ENCODE results near the gene FADD. TPM values are rescaled to one million over a fixed set of nuclear protein-coding genes. Genes with fewer than 3 reads are reported as not detected.

The FADD gene
- total and polyA plus RNA-seq, 3 donors from 2014 or later, result 16.8 to 20.6 (median 20.6) TPM

GRCh38 chr11:70170596-70171210, 32.4 kb upstream of the FADD start:
- Histone ChIP-seq H3K27me3 (no peaks in the 10 kb centered on the region), H3K4me3 (no peak overlapping the region), H3K9me3 (no peaks in the 10 kb centered on the region), H3K4me1 (no peaks in the 10 kb centered on the region), H3K27ac (no peak overlapping the region), H3K36me3 (ENCODE audit: low read depth, missing control alignments) (no peaks in the 10 kb centered on the region)
- intact Hi-C loops (cut with DNase I; ENCODE audit: low total_unique reads), result no loop called here
- no peak for DNase-seq
- 91 to 94% methylated on average over 21 to 22 of the region's 22 CpGs for WGBS, 2 donors
- TF ChIP-seq POLR2A (IDR thresholded peaks at IDR 0.05), result no peak
- TF ChIP-seq CTCF (IDR thresholded peaks at IDR 0.05), result no peak

DNA sequence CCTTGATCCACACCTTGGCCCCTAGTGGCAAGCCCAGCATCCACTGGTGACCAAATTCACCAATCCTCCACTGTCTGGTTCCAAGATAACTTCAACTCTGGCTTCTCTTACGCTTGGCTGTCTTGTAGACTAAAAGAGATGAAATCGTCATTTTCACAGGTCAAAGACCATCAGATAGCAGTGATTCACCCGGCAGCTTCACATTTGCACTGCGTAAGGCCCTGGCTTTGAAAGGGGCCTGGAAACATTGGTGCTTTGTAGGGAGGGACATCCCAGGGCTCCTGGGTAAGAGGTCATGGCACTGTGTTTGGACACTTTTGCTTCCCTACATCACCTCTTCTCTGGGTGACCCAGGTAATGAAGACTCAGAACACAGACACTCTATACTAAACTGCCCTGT, 30.1 kb upstream of the FADD start:
- H3K4me1 ChIP-seq, result no peaks in the 10 kb centered on the region
- no peak for DNase-seq
- no peak for TF ChIP-seq POLR2A (IDR thresholded peaks at IDR 0.05)
- no peak overlapping the region for H3K27ac ChIP-seq
- H3K27me3 ChIP-seq, result no peaks in the 10 kb centered on the region
- no peaks in the 10 kb centered on the region for H3K36me3 ChIP-seq (ENCODE audit: low read depth, missing control alignments)
- 80 to 81% methylated on average over 4 of the region's 4 CpGs for WGBS, 2 donors
- intact Hi-C loops (cut with DNase I; ENCODE audit: low total_unique reads), result no loop called here
- no peaks in the 10 kb centered on the region for H3K9me3 ChIP-seq
- no peak overlapping the region for H3K4me3 ChIP-seq

DNA sequence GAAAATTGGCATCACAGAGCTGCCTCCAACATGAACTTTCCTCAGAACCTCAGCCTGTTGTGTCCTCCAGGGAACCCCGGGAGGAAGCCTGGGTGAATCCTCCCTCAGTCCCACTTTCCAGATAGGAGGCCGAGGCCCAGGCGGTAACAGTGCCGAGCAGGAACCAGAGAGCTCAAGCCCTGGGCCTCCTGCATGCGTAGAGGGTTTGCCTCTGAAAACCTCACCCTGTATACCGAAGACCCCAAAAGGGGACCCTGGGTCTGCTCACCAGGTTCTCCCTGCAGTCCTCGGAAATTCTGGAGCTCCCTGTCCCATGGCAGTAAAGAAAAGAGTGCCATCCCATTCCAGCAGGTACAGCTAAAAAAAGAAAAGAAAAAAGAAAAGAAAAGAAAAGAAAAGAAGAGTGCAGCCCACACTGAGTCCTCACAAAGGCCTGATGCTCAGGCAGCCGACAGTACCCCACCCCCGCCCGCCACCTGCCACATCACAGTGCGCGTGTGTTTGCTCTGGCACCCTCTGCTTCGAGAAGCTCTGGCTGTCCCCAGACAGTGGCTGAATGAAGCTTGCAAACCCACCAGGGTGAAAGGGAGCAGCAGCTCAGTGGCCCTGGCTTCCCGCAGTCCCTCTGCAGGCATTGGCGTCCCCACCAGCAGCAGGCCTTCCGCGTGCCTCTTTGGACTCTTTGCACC, 28.4 kb upstream of the FADD start:
- no peak for DNase-seq
- Histone ChIP-seq H3K9me3 (no peaks in the 10 kb centered on the region), H3K27me3 (no peaks in the 10 kb centered on the region), H3K4me1 (no peaks in the 10 kb centered on the region), H3K27ac (no peak overlapping the region), H3K36me3 (ENCODE audit: low read depth, missing control alignments) (no peaks in the 10 kb centered on the region), H3K4me3 (no peak overlapping the region)
- WGBS, 2 donors, result 92 to 94% methylated on average over 15 to 17 of the region's 17 CpGs
- TF ChIP-seq POLR2A (IDR thresholded peaks at IDR 0.05), result no peak
- TF ChIP-seq CTCF (IDR thresholded peaks at IDR 0.05), result no peak
- intact Hi-C loops (cut with DNase I; ENCODE audit: low total_unique reads), result no loop called here

DNA sequence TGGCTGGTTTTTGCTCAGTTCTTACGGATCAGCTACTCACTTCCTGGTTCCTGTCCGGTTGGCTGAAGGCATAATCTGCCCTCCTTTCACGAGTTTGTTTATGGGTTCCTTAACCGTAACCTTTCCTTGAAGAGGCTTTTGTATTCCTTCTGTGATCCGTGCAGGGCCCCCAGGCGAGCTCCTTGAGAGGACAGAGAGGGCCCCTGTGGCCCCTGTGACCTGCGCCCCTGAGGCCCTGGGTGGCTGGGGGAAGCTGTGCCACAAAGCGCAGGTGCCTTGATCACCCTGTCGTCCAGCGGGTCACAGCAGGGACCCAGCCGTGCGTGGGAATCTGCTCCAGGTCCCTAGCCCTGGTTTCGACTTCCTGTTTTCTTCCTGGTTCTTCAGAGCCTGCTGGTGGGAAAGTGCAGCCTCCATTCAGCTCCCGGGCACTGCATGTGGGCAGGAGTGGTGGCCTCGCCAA, 27.8 kb upstream of the FADD start:
- TF ChIP-seq POLR2A (IDR thresholded peaks at IDR 0.05) (no peak), CTCF (IDR thresholded peaks at IDR 0.05) (no peak)
- Histone ChIP-seq H3K9me3 (no peaks in the 10 kb centered on the region), H3K27ac (no peak overlapping the region), H3K4me3 (no peak overlapping the region), H3K4me1 (no peaks in the 10 kb centered on the region), H3K36me3 (ENCODE audit: low read depth, missing control alignments) (no peaks in the 10 kb centered on the region), H3K27me3 (no peaks in the 10 kb centered on the region)
- intact Hi-C loops (cut with DNase I; ENCODE audit: low total_unique reads), result no loop called here
- 80% methylated on average over 15 of the region's 15 CpGs for WGBS, 2 donors
- DNase-seq, result no peak

DNA sequence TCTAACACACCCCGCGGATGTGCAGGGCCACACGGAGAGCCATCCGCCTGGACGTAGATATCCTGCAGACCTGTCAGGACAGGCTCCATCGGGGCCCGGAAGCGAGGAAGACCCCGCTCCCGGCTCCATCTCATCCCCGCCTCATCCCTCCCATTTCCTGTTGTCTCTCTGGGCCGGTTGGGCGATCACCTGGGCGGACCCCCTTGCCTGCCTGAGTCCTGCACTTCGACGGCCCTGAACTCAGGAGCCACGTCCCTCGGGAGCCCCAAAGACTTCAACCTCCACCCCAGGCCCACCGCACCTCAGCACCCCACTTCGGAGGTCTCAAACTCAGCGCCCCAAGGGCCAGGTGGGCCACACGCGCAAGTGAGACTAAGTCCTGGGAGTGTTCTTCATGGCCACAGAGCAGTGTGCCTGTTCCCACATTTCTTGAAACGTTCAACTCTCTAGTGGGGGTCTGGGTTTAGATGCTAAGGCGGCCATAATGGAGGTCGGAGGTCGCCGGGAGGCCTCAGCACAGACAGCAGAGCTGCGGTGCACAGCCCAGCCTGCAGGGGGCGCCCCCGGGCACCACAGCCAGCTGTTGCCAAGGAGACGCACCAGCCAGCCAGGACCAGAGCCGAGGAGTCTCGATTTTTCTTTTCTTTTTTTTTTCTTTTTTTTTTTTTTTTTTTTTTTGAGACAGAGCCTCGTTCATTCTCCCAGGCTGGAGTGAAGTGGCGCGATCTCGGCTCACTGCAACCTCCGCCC, 26.0 kb upstream of the FADD start:
- peak; percentile 19 to 50 (median 40) for TF ChIP-seq CTCF (IDR thresholded peaks at IDR 0.05)
- TF ChIP-seq POLR2A (IDR thresholded peaks at IDR 0.05), result no peak
- Histone ChIP-seq H3K27me3 (no peaks in the 10 kb centered on the region), H3K36me3 (ENCODE audit: low read depth, missing control alignments) (no peaks in the 10 kb centered on the region), H3K4me3 (peak overlapping the region; percentile 27 to 40), H3K4me1 (no peaks in the 10 kb centered on the region), H3K27ac (no peak overlapping the region), H3K9me3 (no peaks in the 10 kb centered on the region)
- intact Hi-C loops (cut with DNase I; ENCODE audit: low total_unique reads), result no loop called here
- DNase-seq, result peak; percentile 83
- 56 to 80% methylated on average over 28 to 39 of the region's 39 CpGs for WGBS, 2 donors
